GM19395 (cell line): ENCODE results near the gene CCNL2.

Experiments used
- ATAC-seq: cut with Tn5 transposase; IDR thresholded peaks from one replicate; pipeline ENCODE4 v1.9.1; 2021; ENCODE audit warnings: mild to moderate bottlenecking, moderate library complexity; ENCODE audit not compliant: unreplicated experiment

The CCNL2 gene

GRCh38 chr1:1345860-1346500 is 53.2 kb downstream of the CCNL2 start:
- ATAC-seq = no peak

- ATAC-seq = no peak
Measured at GRCh38 chr1:1345384-1345783, 53.8 kb downstream of the CCNL2 start.

GRCh38 chr1:1344655-1345361 is 54.3 kb downstream of the CCNL2 start:
- ATAC-seq = no peak

GRCh38 chr1:1343811-1344421 is 55.2 kb downstream of the CCNL2 start:
- no peak for ATAC-seq

GRCh38 chr1:1342584-1343115 is 56.5 kb downstream of the CCNL2 start:
- ATAC-seq = no peak

GRCh38 chr1:1342061-1342562 is 57.0 kb downstream of the CCNL2 start:
- ATAC-seq = no peak

GRCh38 chr1:1341549-1342021 is 57.5 kb downstream of the CCNL2 start:
- ATAC-seq = no peak

GRCh38 chr1:1340791-1341548 is 58.2 kb downstream of the CCNL2 start:
- ATAC-seq = no peak

- ATAC-seq = no peak
Measured at GRCh38 chr1:1340185-1340584, 59.0 kb downstream of the CCNL2 start.

GRCh38 chr1:1338278-1338677 is 60.9 kb downstream of the CCNL2 start:
- ATAC-seq = no peak

- no peak for ATAC-seq
Measured at GRCh38 chr1:1337793-1338147, 61.4 kb downstream of the CCNL2 start.

GRCh38 chr1:1336931-1337792 is 62.0 kb downstream of the CCNL2 start:
- ATAC-seq = no peak

- no peak for ATAC-seq
Measured at GRCh38 chr1:1336446-1336845, 62.7 kb downstream of the CCNL2 start.

GRCh38 chr1:1335792-1336248 is 63.3 kb downstream of the CCNL2 start:
- ATAC-seq = no peak
